GM19467 (cell line): ENCODE measurements around the gene HEPACAM.
"Not testable (repeated sequence)": the region's sequence is repeated elsewhere in the genome, so short reads cannot be mapped to it uniquely, and the experiment has no call there.

Source experiments
- ATAC-seq: cut with Tn5 transposase; IDR thresholded peaks from one replicate; pipeline ENCODE4 v1.9.1; 2021; ENCODE audit warnings: mild to moderate bottlenecking, moderate library complexity; ENCODE audit not compliant: unreplicated experiment

HEPACAM gene

GRCh38 chr11:124935548-124936514 lies at the start of gene HEPACAM:
Gene HEPACAM (minus strand): TSS chr11:124936047. CDS start chr11:124936006, 41 bp downstream.
- no peak for ATAC-seq

- no peak for ATAC-seq
Observed at GRCh38 chr11:124984512-124984854, 48.6 kb upstream of the HEPACAM start.

GRCh38 chr11:124983674-124984511 lies 48.0 kb upstream of the HEPACAM start:
- no peak for ATAC-seq

- no peak for ATAC-seq
Observed at GRCh38 chr11:124982043-124982442, 46.2 kb upstream of the HEPACAM start.

- ATAC-seq = no peak
Observed at GRCh38 chr11:124978316-124978715, 42.5 kb upstream of the HEPACAM start.

- no peak for ATAC-seq
Observed at GRCh38 chr11:124977006-124977405, 41.2 kb upstream of the HEPACAM start.

GRCh38 chr11:124976531-124976930 lies 40.7 kb upstream of the HEPACAM start:
- no peak for ATAC-seq

GRCh38 chr11:124971810-124972209 lies 36.0 kb upstream of the HEPACAM start:
- no peak for ATAC-seq

GRCh38 chr11:124970925-124971324 lies 35.1 kb upstream of the HEPACAM start:
- no peak for ATAC-seq

- ATAC-seq = not testable (repeated sequence)
Observed at GRCh38 chr11:124968197-124968596, 32.4 kb upstream of the HEPACAM start.

GRCh38 chr11:124961972-124962609 lies 26.2 kb upstream of the HEPACAM start:
- peak; percentile 94 for ATAC-seq

GRCh38 chr11:124955035-124955434 lies 19.2 kb upstream of the HEPACAM start:
- no peak for ATAC-seq

- no peak for ATAC-seq
Observed at GRCh38 chr11:124954590-124954955, 18.7 kb upstream of the HEPACAM start.

GRCh38 chr11:124953753-124954589 lies 18.1 kb upstream of the HEPACAM start, which contains the start of gene CCDC15:
Gene CCDC15 (plus strand): TSS chr11:124954202. CDS start chr11:124954733, 531 bp downstream.
- ATAC-seq = peak; percentile 100

- ATAC-seq = no peak
Observed at GRCh38 chr11:124951341-124951740, 15.5 kb upstream of the HEPACAM start.

GRCh38 chr11:124950601-124951330 lies 14.9 kb upstream of the HEPACAM start:
- no peak for ATAC-seq

- no peak for ATAC-seq
Observed at GRCh38 chr11:124946735-124947141, 10.9 kb upstream of the HEPACAM start.

GRCh38 chr11:124945826-124946225 lies 10.0 kb upstream of the HEPACAM start:
- no peak for ATAC-seq

- no peak for ATAC-seq
Observed at GRCh38 chr11:124944565-124944964, 8.7 kb upstream of the HEPACAM start.

GRCh38 chr11:124943741-124944140 lies 7.9 kb upstream of the HEPACAM start:
- ATAC-seq = no peak
